SJCRH30 (cell line): ENCODE data around the gene TRMU. TPM values are rescaled to one million over a fixed set of nuclear protein-coding genes. Genes with fewer than 3 reads are reported as not detected.

ENCODE experiments used
- DNase-seq, 2 experiments: peaks; one replicate each; pipeline ENCODE4 v3.0.0-alpha.2; 2015 to 2020
- H3K27ac ChIP-seq: fragments of 250-450 bp; sonication (Bioruptor Pico); 2 replicates; pipeline ENCODE4 v1.5.1; 2020; ENCODE audit warnings: mild to moderate bottlenecking, moderate library complexity
- H3K27me3 ChIP-seq: fragments of 250-450 bp; sonication (Bioruptor Pico); 2 replicates; pipeline ENCODE4 v1.5.1; 2020; ENCODE audit warnings: mild to moderate bottlenecking, moderate library complexity
- H3K36me3 ChIP-seq: fragments of 250-450 bp; sonication (Bioruptor Pico); 2 replicates; pipeline ENCODE4 v1.5.1; 2020; ENCODE audit warnings: mild to moderate bottlenecking, moderate library complexity
- H3K4me1 ChIP-seq: fragments of 250-450 bp; sonication (Bioruptor Pico); 2 replicates; pipeline ENCODE4 v1.5.1; 2020; ENCODE audit warnings: mild to moderate bottlenecking, moderate library complexity
- H3K4me3 ChIP-seq: fragments of 250-450 bp; sonication (Bioruptor Pico); 2 replicates; pipeline ENCODE4 v1.5.1; 2020; ENCODE audit warnings: mild to moderate bottlenecking, moderate library complexity
- H3K9me3 ChIP-seq: fragments of 250-450 bp; sonication (Bioruptor Pico); replicated peaks from 2 replicates; pipeline ENCODE4 v1.5.1; 2020; ENCODE audit warnings: mild to moderate bottlenecking, moderate library complexity
- total RNA-seq: library from RNA; depleted of rRNA; stranded (reverse); fragments of >200 nt; shearing (Covaris generic); gene quantifications from 2 replicates; pipeline ENCODE4 v1.2.3, GENCODE V29; 2014

The TRMU gene
- total RNA-seq, 1 experiment from 2014 or later, result 94.8 TPM

DNA sequence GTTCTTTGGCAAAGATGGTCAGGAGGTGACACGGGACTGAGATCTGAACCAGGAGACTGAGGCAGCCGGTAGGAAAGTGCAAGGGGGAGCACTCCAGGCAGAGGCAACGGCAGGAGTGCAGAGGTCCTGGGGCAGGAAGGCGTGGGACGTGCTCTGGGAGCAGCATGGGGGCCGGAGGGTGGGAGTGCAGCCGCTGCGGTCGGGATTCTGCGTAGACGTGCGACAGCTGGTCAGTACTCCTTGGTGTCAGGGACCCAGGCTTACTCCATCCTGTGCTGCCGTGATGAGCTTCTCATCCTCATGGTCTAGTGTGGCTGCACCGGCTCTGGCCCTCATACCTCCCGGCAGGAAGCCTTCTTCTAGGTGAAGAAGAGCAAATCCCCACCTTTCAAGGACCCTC, 16.9 kb upstream of the TRMU start:
- Histone ChIP-seq H3K27me3 (no peaks in the 10 kb centered on the region), H3K4me1 (peaks cover 9% of the 10 kb centered on the region), H3K36me3 (peaks cover 82% of the 10 kb centered on the region), H3K9me3 (no peaks in the 10 kb centered on the region), H3K27ac (no peak overlapping the region), H3K4me3 (no peak overlapping the region)
- DNase-seq, result no peak

DNA sequence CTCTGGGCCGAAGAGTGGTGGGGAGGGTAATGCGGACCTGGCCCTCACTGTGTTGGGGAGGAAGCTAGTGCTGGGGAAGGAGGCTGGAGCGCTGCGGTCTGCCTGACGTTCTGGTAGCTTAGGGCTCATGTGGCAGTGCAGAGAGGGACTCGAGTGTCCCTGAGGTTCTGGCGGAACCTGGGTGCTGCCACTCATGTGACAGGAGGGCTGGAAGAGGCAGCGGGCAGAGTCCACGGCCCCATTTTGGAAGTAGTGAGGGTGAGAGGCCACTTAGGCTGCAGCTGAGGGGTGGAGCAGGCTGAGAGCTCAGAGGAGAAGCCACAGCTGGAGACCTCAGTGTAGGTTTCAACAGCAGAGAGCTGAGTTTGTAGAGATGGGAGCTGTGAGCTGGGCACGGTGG, 16.2 kb upstream of the TRMU start:
- Histone ChIP-seq H3K27me3 (no peaks in the 10 kb centered on the region), H3K4me1 (peaks cover 2% of the 10 kb centered on the region; the same call in 1 of the 2 replicates), H3K4me3 (no peak overlapping the region), H3K36me3 (peaks cover 82% of the 10 kb centered on the region), H3K27ac (no peak overlapping the region), H3K9me3 (no peaks in the 10 kb centered on the region)
- DNase-seq, result no peak

DNA sequence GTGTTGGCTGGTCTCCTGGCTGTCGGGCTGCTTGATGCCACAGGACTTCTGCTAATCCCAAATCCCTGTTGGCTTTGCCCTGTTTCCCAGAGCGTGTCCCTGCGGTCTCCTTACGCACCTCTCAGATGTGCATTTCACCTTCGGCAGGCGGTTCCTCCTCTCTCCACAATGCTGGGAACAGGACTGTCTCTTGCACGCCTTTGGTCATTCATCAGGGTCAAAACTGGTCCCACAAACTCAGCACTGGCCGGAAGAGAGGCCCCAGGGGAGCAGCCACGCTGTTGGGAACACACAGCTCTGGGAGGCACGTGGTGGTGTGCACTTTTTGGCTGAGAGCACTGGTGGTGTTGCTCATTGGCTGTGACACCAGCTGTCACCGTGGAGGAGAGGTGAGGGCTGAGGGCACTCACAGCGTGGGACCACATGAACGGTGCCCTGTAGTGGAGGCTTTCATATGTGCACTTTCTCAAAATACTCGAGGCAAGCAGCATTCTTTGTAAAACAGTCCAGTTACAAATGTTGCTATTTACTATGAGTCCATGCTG, 15.3 kb upstream of the TRMU start:
- Histone ChIP-seq H3K27me3 (no peaks in the 10 kb centered on the region), H3K9me3 (no peaks in the 10 kb centered on the region), H3K27ac (no peak overlapping the region), H3K4me3 (no peak overlapping the region), H3K36me3 (peaks cover 84% of the 10 kb centered on the region), H3K4me1 (no peaks in the 10 kb centered on the region)
- no peak for DNase-seq

DNA sequence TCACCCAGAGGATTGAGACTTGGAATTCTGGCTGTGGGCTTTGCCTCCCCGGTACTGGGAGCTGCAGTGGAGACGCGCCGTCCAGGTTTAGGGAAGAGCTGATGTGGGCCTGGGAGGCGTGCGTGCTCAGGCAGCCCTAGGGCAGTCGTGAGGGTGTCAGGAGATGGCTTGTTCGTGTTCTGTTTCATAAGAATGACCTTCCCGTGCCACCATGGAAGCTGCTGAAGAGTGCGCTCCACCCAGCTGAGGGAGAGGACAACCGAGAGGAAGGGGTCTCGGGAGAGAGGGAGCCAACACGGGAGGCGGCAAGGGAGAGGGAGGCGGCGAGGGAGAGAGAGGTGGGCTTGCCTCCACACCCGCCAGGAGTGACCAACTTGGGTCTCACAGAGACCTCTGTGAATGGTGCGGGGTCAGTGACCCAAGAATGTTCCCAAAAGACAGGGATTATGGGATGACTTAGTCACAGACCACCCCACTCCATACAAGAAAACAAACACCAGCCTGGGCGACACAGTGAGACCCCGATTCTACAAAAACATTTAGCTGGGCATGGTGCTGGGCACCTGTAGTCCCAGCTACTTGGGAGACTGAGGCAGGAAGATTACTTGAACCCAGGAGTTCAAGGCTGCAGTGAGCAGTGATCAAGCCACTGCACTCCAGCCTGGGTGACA, 14.7 kb upstream of the TRMU start:
- DNase-seq, result no peak
- H3K27me3 ChIP-seq, result no peaks in the 10 kb centered on the region
- H3K9me3 ChIP-seq, result no peaks in the 10 kb centered on the region
- H3K4me3 ChIP-seq, result no peak overlapping the region
- no peak overlapping the region for H3K27ac ChIP-seq
- no peaks in the 10 kb centered on the region for H3K4me1 ChIP-seq
- peaks cover 84% of the 10 kb centered on the region for H3K36me3 ChIP-seq

DNA sequence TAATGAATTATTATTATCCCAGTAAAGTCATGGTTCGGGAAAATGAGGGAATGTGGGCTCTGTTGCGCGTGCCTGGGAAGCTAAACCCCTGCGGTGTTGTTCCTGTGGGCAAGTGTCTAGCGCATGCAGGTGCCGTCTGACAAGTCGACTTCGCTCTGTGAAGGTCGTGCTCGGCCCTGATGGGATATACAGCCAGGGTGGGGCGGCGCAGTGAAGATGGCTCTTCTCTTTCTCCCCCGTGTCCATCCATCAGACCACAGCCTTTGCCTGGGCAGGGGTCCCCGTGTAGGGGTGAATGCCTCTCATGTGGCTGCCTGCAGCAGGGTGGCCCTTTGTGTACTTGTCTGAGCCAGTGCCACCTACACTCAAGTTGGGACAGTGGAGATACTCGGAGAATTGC, 12.8 kb upstream of the TRMU start:
- no peak for DNase-seq

DNA sequence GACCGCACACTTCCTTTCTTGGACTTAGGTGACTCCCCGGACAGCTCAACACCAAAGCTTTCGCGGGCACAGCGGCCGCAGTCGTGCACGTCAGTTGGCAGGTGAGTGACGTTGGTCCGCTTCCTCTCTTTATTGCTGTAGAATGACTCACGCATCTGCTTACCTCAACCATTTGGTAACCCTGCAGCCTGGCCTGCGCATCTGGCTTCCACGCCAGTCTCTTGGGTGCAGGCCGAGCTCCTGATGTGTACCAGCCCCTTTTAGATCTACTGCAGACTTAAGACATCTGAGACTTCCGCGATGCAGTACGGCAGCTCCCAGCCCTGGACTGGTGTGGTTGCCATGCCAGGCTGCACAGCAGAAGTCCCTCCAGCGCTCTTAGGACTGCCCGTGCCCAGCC, 12.4 kb upstream of the TRMU start:
- H3K4me1 ChIP-seq, result no peaks in the 10 kb centered on the region
- no peaks in the 10 kb centered on the region for H3K9me3 ChIP-seq
- no peak overlapping the region for H3K27ac ChIP-seq
- peaks cover 79% of the 10 kb centered on the region for H3K36me3 ChIP-seq
- no peak for DNase-seq
- no peaks in the 10 kb centered on the region for H3K27me3 ChIP-seq
- no peak overlapping the region for H3K4me3 ChIP-seq

More for the DNA sequence above, 12.8 kb upstream of the TRMU start:
- Histone ChIP-seq H3K36me3 (peaks cover 80% of the 10 kb centered on the region), H3K27ac (no peak overlapping the region), H3K4me1 (no peaks in the 10 kb centered on the region), H3K27me3 (no peaks in the 10 kb centered on the region), H3K4me3 (no peak overlapping the region), H3K9me3 (no peaks in the 10 kb centered on the region)

DNA sequence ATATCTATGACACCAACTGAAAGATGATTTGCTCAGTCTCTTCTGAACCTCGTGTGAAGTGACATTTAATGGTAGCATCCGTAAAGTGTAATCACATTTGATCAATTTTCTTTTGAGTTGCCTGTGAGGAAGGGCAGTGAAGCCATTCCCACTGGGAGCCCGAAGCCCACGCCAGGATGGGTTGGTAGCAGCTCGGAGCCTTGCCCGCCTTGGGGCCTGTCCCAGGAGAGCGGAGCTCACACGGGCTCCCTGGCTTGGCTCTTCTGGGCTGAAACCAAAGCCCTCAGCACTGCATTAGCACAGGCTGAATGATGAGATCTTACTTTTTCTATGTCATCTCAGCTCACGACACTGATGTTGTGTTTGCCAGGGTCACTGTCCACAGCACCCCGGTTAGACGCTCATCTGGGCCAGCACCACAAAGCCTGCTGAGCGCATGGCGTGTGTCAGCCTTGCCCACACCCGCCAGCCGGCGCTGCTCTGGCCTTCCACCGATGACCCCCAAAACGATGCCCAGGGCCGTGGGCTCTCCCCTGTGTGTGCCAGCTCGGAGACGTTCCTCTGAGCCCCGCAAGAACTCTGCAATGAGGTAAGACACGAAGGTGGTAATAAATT, 9.3 kb upstream of the TRMU start:
- Histone ChIP-seq H3K9me3 (no peaks in the 10 kb centered on the region), H3K27ac (no peak overlapping the region), H3K4me1 (no peaks in the 10 kb centered on the region), H3K4me3 (no peak overlapping the region), H3K27me3 (no peaks in the 10 kb centered on the region), H3K36me3 (peaks cover 85% of the 10 kb centered on the region)
- DNase-seq, result no peak

DNA sequence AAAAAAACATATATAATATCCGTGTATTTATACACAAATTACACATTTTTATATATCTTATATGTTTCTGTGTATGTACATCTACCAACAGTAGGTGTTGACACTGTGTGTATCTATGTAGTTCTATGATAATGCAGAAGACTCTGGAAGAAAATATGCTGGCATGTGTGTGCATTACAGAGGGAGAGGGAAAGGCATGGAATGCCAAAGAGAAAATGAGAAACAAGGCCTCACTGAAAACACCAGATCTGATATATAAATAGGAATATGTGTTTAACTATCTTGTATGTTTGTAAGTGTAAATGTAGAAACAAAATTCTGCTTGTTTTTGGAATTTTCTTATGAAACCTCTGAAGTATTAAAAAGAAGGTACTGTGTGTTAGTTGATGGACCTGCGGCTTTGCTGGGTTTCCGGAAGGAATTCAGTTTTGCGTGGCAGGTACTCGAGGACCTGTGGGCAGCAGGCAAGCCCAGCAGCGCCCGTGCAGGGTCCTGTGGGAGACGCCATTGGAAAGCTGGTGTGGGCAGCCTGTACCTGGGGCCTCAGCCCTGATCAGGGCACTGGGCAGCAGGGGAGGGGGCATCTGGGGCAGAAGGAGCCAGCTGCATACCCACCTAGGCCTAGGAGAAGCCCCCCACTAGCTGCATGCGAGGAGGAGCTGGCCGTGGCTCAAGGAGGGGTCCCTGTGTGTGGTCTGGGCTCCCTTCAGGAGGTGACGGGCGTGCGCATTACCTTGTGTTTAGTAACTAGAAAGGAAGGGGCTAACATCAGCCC, 7.6 kb upstream of the TRMU start:
- Histone ChIP-seq H3K27me3 (no peaks in the 10 kb centered on the region), H3K36me3 (peaks cover 87% of the 10 kb centered on the region), H3K27ac (no peak overlapping the region), H3K9me3 (no peaks in the 10 kb centered on the region), H3K4me1 (no peaks in the 10 kb centered on the region), H3K4me3 (no peak overlapping the region)
- no peak for DNase-seq

DNA sequence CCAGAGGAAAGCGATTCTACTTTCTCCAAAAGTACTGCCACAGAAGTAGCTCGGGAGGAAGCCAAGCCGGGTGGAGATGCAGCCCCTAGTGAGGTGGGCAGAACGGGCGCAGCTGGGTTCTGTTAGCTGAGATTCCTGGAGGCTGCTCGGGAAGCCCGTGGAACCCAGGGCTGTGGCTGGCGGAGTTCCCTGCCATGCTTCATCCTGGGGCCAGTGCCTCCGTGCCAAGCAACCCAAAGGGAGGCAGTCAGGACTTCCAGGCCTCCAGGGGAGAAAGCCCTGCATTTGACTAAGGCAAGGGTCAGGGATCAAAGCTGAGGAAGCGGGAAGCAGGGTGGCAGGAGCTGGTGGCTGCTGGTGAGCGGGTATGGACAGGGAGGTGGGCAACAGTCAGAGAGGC, 6.7 kb upstream of the TRMU start:
- H3K27ac ChIP-seq, result no peak overlapping the region
- peaks cover 84% of the 10 kb centered on the region for H3K36me3 ChIP-seq
- H3K9me3 ChIP-seq, result no peaks in the 10 kb centered on the region
- H3K4me3 ChIP-seq, result no peak overlapping the region
- no peak for DNase-seq
- no peaks in the 10 kb centered on the region for H3K27me3 ChIP-seq
- H3K4me1 ChIP-seq, result no peaks in the 10 kb centered on the region

DNA sequence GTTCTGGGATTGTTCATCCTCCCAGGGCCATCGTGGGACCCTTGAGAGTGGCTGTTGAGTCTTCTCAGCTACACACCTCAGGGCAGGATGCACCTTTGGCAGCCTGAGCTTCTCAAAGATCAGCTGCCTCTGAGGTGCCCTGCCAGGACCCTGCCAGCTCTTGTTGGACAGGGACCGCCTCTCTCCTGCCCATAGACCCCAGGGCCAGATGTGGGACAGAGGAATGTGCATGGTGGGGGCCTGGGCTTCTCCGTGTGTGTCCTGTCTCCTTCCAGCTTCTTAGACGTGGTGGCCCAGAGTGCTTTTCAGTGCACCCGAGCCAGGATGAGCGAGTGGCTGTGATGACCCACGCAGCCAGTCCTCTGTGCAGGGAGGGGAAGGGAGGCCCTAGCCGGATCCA, 5.9 kb upstream of the TRMU start:
- Histone ChIP-seq H3K36me3 (peaks cover 76% of the 10 kb centered on the region), H3K9me3 (no peaks in the 10 kb centered on the region), H3K27me3 (no peaks in the 10 kb centered on the region), H3K4me1 (no peaks in the 10 kb centered on the region), H3K4me3 (no peak overlapping the region), H3K27ac (no peak overlapping the region)
- no peak for DNase-seq

DNA sequence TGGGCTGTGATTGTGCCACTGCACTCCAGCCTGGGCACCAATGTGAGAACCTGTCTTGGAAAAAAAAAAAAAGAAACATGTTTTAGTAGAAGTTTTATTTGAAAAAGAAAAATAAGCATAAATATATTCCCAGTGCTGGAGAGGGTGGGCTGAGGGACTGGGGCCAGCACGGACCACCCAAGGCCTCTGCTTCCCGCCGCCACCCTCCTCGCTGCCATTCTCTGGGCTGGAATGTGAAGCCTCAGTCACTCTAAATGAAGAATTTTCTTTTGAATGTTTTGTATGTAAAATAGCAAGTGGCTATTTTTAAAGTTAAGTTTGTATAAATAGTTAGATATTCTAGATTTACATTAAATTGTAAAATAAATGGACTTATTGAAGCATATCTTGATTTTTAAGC, 5.1 kb upstream of the TRMU start:
- H3K9me3 ChIP-seq, result no peaks in the 10 kb centered on the region
- no peaks in the 10 kb centered on the region for H3K27me3 ChIP-seq
- no peak overlapping the region for H3K27ac ChIP-seq
- H3K36me3 ChIP-seq, result peaks cover 67% of the 10 kb centered on the region
- no peak for DNase-seq
- no peaks in the 10 kb centered on the region for H3K4me1 ChIP-seq
- no peak overlapping the region for H3K4me3 ChIP-seq

DNA sequence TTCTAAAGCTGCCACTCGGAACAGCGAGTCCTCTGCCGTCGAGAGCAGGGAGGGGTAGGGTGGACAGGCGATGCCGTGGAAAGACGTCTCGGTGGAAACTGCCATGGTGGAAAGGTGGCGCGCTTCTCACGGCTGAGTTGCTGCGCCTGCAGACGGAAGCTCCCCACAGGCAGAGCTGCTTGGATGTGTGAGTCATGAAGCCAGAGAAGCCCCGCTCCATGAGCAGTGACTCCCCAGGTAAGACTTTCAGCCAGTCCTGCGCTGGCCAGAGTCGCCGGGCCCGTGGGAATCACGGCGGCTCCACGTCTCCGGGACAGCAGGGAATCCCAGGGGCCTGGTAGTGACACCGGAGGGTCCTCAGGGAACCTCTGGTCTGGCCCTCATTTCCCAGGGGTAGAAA, 4.0 kb upstream of the TRMU start:
- Histone ChIP-seq H3K36me3 (peaks cover 57% of the 10 kb centered on the region), H3K4me1 (no peaks in the 10 kb centered on the region; the same call in 1 of the 2 replicates), H3K27ac (no peak overlapping the region), H3K9me3 (no peaks in the 10 kb centered on the region), H3K27me3 (no peaks in the 10 kb centered on the region), H3K4me3 (no peak overlapping the region)
- DNase-seq, result no peak

DNA sequence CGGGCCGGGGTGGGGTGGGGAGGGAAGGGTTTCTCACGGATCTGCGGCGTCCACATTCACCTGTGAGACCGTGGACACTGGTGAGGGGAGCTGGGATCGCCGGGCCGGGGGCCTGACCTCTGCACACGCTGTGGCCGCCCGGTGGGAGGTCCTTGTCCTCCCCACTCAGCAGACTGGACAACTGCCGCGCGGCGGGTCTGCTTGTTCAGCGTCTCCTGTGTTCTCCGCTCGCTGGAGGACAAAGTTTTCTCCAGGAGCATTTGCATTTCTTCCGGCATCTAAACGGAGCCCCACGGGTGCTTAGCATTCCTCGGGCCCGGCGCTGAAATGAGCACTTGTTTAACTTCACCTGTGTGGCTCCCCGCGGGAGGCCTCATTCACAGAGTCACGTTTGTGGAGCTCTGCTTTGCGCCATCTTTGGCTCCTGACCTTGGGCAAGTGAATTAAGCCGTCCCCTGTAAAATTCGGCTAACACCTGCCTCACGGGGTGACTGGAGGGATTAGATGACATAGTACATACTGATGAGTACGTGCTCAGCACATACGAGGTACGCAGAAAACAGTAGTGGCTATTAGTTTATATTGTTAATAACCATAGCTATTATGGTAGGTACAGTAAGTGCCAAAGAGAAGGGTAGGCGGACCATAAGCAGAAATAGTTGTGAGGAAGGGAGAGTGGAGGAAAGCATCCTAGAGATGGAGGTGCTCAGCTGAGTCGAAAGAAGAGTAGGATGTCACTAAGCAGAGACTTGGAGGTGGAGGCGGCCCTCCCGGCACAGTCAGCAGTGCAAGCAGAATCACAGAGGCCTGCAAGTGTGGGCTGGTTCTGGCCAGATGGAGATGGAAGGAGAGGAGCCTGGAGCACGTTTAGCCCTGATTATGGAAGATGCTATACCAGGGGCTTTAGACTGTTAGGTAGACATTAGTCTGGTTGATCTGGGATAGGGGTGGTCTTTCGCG, 885 bp downstream of the TRMU start:
- peak in 1 of 2 experiments; percentile 39 for DNase-seq
- Histone ChIP-seq H3K4me1 (no peaks in the 10 kb centered on the region; the same call in 1 of the 2 replicates), H3K36me3 (peaks cover 46% of the 10 kb centered on the region), H3K27ac (peak overlapping the region; percentile 70), H3K4me3 (peak overlapping the region; percentile 85), H3K27me3 (no peaks in the 10 kb centered on the region), H3K9me3 (no peaks in the 10 kb centered on the region)

DNA sequence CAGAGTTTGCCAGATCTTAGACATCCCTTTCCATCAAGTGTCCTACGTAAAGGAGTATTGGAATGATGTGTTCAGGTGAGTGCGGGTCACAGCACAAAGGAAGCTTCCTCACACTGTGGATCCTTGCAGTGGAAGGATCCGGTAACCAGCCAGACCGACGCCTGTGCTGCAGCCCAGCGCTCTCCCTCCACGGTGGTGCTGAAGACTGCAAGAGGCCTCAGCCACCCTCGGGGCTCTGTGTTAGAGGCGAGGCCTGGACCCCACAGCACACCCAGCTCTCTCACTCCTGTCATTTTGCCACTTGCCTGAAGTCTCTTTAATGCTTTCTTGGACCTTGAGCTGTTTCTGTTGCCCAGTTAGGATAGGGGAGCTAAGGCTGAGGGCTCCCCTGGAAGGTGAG, 2.4 kb downstream of the TRMU start:
- no peak overlapping the region for H3K27ac ChIP-seq
- H3K4me3 ChIP-seq, result no peak overlapping the region
- H3K36me3 ChIP-seq, result peaks cover 52% of the 10 kb centered on the region
- DNase-seq, result no peak
- H3K4me1 ChIP-seq, result no peaks in the 10 kb centered on the region; the same call in 1 of the 2 replicates
- no peaks in the 10 kb centered on the region for H3K9me3 ChIP-seq
- no peaks in the 10 kb centered on the region for H3K27me3 ChIP-seq
